Neural cell (in vitro differentiated cells): ENCODE measurements around the gene PXMP2. TPM values are rescaled to one million over a fixed set of nuclear protein-coding genes. Genes with fewer than 3 reads are reported as not detected.

Source experiments
- H2AFZ ChIP-seq: fragments of 200-600, 300-800 bp; sonication (generic), shearing (Covaris generic); 2 replicates; pipeline ENCODE4 v1.6.0; 2014; ENCODE audit warnings: low read depth, mild to moderate bottlenecking, antibody characterized with exemption, low read length, moderate library complexity
- H3F3A ChIP-seq: fragments of 200-600 bp; shearing (Covaris generic); 2 replicates; pipeline ENCODE4 v1.6.1; 2016; ENCODE audit warnings: mild to moderate bottlenecking, moderate library complexity, mixed read lengths, antibody characterized with exemption, low read length; ENCODE audit not compliant: insufficient read depth, poor library complexity, severe bottlenecking
- H3K27ac ChIP-seq: fragments of 200-600, 300-800 bp; sonication (generic), shearing (Covaris generic); 2 replicates; pipeline ENCODE4 v1.5.1; 2014; ENCODE audit warnings: mild to moderate bottlenecking, low read length, moderate library complexity
- H3K27me3 ChIP-seq: fragments of 300-800, 200-600 bp; sonication (generic), shearing (Covaris generic); 2 replicates; pipeline ENCODE4 v1.6.0; 2014; ENCODE audit warnings: mild to moderate bottlenecking, low read depth, low read length, moderate library complexity; ENCODE audit not compliant: insufficient read depth
- H3K36me3 ChIP-seq: fragments of 300-800, 200-600 bp; sonication (generic), shearing (Covaris generic); 2 replicates; pipeline ENCODE4 v1.5.1; 2014; ENCODE audit warnings: mild to moderate bottlenecking, antibody characterized with exemption, low read length, moderate library complexity; ENCODE audit not compliant: insufficient read depth
- H3K4me2 ChIP-seq: fragments of 300-800, 200-600 bp; sonication (generic), shearing (Covaris generic); 2 replicates; pipeline ENCODE4 v1.6.0; 2014; ENCODE audit warnings: mild to moderate bottlenecking, low read length
- H3K4me3 ChIP-seq: fragments of 300-800, 200-600 bp; sonication (generic), shearing (Covaris generic); 2 replicates; pipeline ENCODE4 v1.5.1; 2014; ENCODE audit warnings: mild to moderate bottlenecking, low read length, moderate library complexity
- H3K79me2 ChIP-seq: fragments of 200-600 bp; shearing (Covaris generic); replicated peaks from 2 replicates; pipeline ENCODE4 v1.6.0; 2014; ENCODE audit warnings: mild to moderate bottlenecking, low read length, moderate library complexity; ENCODE audit not compliant: insufficient read depth
- H3K9ac ChIP-seq: fragments of 300-800, 200-600 bp; sonication (generic), shearing (Covaris generic); 2 replicates; pipeline ENCODE4 v1.6.1; 2016; ENCODE audit warnings: mild to moderate bottlenecking, low read length, mixed read lengths
- H3K9me2 ChIP-seq: fragments of 200-600 bp; shearing (Covaris generic); 2 replicates; pipeline ENCODE4 v1.6.1; 2016; ENCODE audit warnings: mild to moderate bottlenecking, low read length, mixed read lengths; ENCODE audit not compliant: insufficient read depth
- H3K9me3 ChIP-seq: fragments of 200-600, 300-800 bp; sonication (generic), shearing (Covaris generic); 2 replicates; pipeline ENCODE4 v1.6.1; 2016; ENCODE audit warnings: mild to moderate bottlenecking, mixed run types, low read length, moderate library complexity, mixed read lengths
- H4K20me1 ChIP-seq: fragments of 200-600 bp; shearing (Covaris generic); 2 replicates; pipeline ENCODE4 v1.6.1; 2016; ENCODE audit warnings: mild to moderate bottlenecking, mixed run types; ENCODE audit not compliant: insufficient read depth
- EP300 ChIP-seq: fragments of 450-650 bp; conservative IDR thresholded peaks from 2 replicates; pipeline ENCODE4 v1.6.1; 2014; ENCODE audit warnings: antibody characterized with exemption, mild to moderate bottlenecking, moderate library complexity; ENCODE audit not compliant: poor library complexity, severe bottlenecking
- EZH2 ChIP-seq: fragments of 200-600, 300-800 bp; shearing (Covaris generic), sonication (generic); IDR thresholded peaks from 2 replicates; pipeline ENCODE4 v1.6.1; 2014; ENCODE audit warnings: antibody characterized with exemption, low read length, borderline replicate concordance, mild to moderate bottlenecking; ENCODE audit not compliant: insufficient read depth, poor library complexity, severe bottlenecking
- MXI1 ChIP-seq: fragments of 450-650 bp; conservative IDR thresholded peaks from 2 replicates; pipeline ENCODE4 v1.6.1; 2014; ENCODE audit warnings: antibody characterized with exemption, mild to moderate bottlenecking; ENCODE audit not compliant: poor library complexity, severe bottlenecking
- POLR2AphosphoS5 ChIP-seq: IDR thresholded peaks from 2 replicates; pipeline ENCODE4 v1.6.1; 2012
- RAD21 ChIP-seq: fragments of 450-650 bp; conservative IDR thresholded peaks from 2 replicates; pipeline ENCODE4 v1.6.1; 2014; ENCODE audit warnings: antibody characterized with exemption, mild to moderate bottlenecking, moderate library complexity
- SMC3 ChIP-seq: fragments of 450-650 bp; conservative IDR thresholded peaks from 2 replicates; pipeline ENCODE4 v1.6.1; 2014; ENCODE audit warnings: antibody characterized with exemption, mild to moderate bottlenecking, moderate library complexity; ENCODE audit not compliant: poor library complexity
- TAF1 ChIP-seq: IDR thresholded peaks from 2 replicates; pipeline ENCODE4 v1.6.1; 2012; ENCODE audit warnings: low read depth
- polyA plus RNA-seq: library from polyadenylated mRNA; depleted of rRNA; stranded (reverse); fragments of >200 nt; gene quantifications from 2 replicates; pipeline ENCODE4 v1.2.3, GENCODE V29; 2014
- TF ChIP-seq, protein P1 (sequence below): fragments of 450-650 bp; IDR thresholded peaks from 2 replicates; pipeline ENCODE4 v1.5.1; 2014; ENCODE audit warnings: antibody characterized with exemption, mild to moderate bottlenecking, moderate library complexity; ENCODE audit not compliant: poor library complexity, severe bottlenecking
- TF ChIP-seq, protein P2 (sequence below): IDR thresholded peaks from 2 replicates; pipeline ENCODE4 v1.6.1; 2012; ENCODE audit warnings: borderline replicate concordance

The PXMP2 gene
- polyA plus RNA-seq, 1 donor from 2014 or later, result 95.8 TPM

DNA sequence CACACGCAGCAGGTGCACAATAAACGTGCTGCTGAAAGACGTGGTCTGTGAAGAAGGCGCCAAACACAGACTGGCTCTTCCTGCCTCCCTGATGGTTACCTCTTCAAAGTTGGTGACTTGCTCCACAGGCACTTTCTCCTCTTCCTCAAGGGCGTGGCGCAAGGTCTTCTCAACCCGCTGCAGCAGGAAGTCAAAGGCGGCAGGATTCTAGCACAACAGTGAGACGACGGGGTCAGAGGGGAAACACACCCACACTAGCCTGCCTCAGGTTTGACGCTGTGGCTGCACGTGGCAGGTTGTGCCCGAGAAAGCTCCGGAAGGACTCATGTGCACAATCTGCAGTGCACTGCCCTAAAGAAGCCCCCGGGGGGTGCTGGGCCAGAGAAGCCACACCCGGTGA is 15.3 kb upstream of the PXMP2 start:
- Histone ChIP-seq H3K79me2 (no peaks in the 10 kb centered on the region), H3K4me3 (no peak overlapping the region), H3K9ac (no peak overlapping the region), H4K20me1 (no peaks in the 10 kb centered on the region), H2AFZ (no peak overlapping the region), H3K9me2 (no peaks in the 10 kb centered on the region), H3F3A (no peaks in the 10 kb centered on the region), H3K27ac (no peak overlapping the region), H3K4me2 (no peak overlapping the region), H3K9me3 (no peaks in the 10 kb centered on the region), H3K36me3 (no peaks in the 10 kb centered on the region), H3K27me3 (no peaks in the 10 kb centered on the region)
- no peak for TF ChIP-seq EP300
- TF ChIP-seq TAF1, result no peak
- TF ChIP-seq MXI1, result no peak
- no peak for TF ChIP-seq SMC3
- no peak for TF ChIP-seq RAD21
- TF ChIP-seq, protein P1, sequence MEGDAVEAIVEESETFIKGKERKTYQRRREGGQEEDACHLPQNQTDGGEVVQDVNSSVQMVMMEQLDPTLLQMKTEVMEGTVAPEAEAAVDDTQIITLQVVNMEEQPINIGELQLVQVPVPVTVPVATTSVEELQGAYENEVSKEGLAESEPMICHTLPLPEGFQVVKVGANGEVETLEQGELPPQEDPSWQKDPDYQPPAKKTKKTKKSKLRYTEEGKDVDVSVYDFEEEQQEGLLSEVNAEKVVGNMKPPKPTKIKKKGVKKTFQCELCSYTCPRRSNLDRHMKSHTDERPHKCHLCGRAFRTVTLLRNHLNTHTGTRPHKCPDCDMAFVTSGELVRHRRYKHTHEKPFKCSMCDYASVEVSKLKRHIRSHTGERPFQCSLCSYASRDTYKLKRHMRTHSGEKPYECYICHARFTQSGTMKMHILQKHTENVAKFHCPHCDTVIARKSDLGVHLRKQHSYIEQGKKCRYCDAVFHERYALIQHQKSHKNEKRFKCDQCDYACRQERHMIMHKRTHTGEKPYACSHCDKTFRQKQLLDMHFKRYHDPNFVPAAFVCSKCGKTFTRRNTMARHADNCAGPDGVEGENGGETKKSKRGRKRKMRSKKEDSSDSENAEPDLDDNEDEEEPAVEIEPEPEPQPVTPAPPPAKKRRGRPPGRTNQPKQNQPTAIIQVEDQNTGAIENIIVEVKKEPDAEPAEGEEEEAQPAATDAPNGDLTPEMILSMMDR, result no peak
- TF ChIP-seq EZH2, result no peak
- no peak for TF ChIP-seq POLR2AphosphoS5
- TF ChIP-seq, protein P2, sequence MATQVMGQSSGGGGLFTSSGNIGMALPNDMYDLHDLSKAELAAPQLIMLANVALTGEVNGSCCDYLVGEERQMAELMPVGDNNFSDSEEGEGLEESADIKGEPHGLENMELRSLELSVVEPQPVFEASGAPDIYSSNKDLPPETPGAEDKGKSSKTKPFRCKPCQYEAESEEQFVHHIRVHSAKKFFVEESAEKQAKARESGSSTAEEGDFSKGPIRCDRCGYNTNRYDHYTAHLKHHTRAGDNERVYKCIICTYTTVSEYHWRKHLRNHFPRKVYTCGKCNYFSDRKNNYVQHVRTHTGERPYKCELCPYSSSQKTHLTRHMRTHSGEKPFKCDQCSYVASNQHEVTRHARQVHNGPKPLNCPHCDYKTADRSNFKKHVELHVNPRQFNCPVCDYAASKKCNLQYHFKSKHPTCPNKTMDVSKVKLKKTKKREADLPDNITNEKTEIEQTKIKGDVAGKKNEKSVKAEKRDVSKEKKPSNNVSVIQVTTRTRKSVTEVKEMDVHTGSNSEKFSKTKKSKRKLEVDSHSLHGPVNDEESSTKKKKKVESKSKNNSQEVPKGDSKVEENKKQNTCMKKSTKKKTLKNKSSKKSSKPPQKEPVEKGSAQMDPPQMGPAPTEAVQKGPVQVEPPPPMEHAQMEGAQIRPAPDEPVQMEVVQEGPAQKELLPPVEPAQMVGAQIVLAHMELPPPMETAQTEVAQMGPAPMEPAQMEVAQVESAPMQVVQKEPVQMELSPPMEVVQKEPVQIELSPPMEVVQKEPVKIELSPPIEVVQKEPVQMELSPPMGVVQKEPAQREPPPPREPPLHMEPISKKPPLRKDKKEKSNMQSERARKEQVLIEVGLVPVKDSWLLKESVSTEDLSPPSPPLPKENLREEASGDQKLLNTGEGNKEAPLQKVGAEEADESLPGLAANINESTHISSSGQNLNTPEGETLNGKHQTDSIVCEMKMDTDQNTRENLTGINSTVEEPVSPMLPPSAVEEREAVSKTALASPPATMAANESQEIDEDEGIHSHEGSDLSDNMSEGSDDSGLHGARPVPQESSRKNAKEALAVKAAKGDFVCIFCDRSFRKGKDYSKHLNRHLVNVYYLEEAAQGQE, result no peak

DNA sequence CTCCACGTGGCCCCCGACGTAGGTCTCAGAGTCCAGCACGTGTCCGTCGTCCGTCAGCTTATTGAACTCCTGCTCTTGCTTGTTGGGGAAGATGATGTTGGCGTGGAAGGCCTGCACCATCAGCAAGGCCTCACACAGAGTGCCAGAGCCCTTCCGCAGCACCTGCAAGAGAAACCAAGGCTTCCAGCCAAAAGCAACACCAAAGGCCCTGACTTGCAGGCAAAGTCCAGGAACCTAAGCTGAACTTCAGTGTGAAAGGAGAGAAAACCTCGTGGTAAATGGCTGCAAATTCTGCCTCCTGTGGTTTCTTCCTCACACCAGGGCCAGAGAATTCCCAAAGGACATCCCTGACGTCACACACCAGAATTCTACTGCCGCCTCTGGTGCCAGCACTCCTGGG is 14.7 kb upstream of the PXMP2 start:
- Histone ChIP-seq H3K4me2 (no peak overlapping the region), H3K9me3 (no peaks in the 10 kb centered on the region), H2AFZ (no peak overlapping the region), H4K20me1 (no peaks in the 10 kb centered on the region), H3K27ac (no peak overlapping the region), H3K27me3 (no peaks in the 10 kb centered on the region), H3K9me2 (no peaks in the 10 kb centered on the region), H3K9ac (no peak overlapping the region), H3K79me2 (no peaks in the 10 kb centered on the region), H3K4me3 (no peak overlapping the region), H3K36me3 (no peaks in the 10 kb centered on the region), H3F3A (no peaks in the 10 kb centered on the region)
- TF ChIP-seq MXI1, result no peak
- TF ChIP-seq, protein P1, result no peak
- TF ChIP-seq EZH2, result no peak
- no peak for TF ChIP-seq TAF1
- no peak for TF ChIP-seq SMC3
- no peak for TF ChIP-seq RAD21
- TF ChIP-seq, protein P2, result no peak
- TF ChIP-seq EP300, result no peak
- no peak for TF ChIP-seq POLR2AphosphoS5
